Measurements from ENCODE around the gene RGS17.
"Not testable (repeated sequence)": the region's sequence is repeated elsewhere in the genome, so short reads cannot be mapped to it uniquely, and the experiment has no call there.

The RGS17 gene

GRCh38 chr6:153131037-153131981 lies at the start of gene RGS17:
Gene RGS17, minus strand, starts transcription at chr6:153131282. Its CDS starts 87,264 bp downstream, at chr6:153044018.
- DNase-seq, result peak; percentile 33

- no peak for DNase-seq
These were observed 41.7 kb upstream of the RGS17 start for GRCh38 chr6:153172815-153173214.

GRCh38 chr6:153170511-153170910 lies 39.4 kb upstream of the RGS17 start:
- no peak for DNase-seq

GRCh38 chr6:153167907-153168306 lies 36.8 kb upstream of the RGS17 start:
- no peak for DNase-seq

GRCh38 chr6:153167061-153167891 lies 36.2 kb upstream of the RGS17 start:
- DNase-seq, result peak; percentile 1

- DNase-seq, result no peak
These were observed 31.6 kb upstream of the RGS17 start for GRCh38 chr6:153162646-153163045.

- no peak for DNase-seq
These were observed 31.1 kb upstream of the RGS17 start for GRCh38 chr6:153162172-153162571.

GRCh38 chr6:153160221-153160620 lies 29.1 kb upstream of the RGS17 start:
- DNase-seq, result no peak

- no peak for DNase-seq
These were observed 19.8 kb upstream of the RGS17 start for GRCh38 chr6:153150752-153151440.

GRCh38 chr6:153150371-153150751 lies 19.3 kb upstream of the RGS17 start:
- DNase-seq, result no peak

GRCh38 chr6:153149891-153150290 lies 18.8 kb upstream of the RGS17 start:
- DNase-seq, result no peak

GRCh38 chr6:153146413-153146812 lies 15.3 kb upstream of the RGS17 start:
- DNase-seq, result no peak

GRCh38 chr6:153145591-153145990 lies 14.5 kb upstream of the RGS17 start:
- DNase-seq, result no peak

- no peak for DNase-seq
These were observed 12.1 kb upstream of the RGS17 start for GRCh38 chr6:153143200-153143599.

- DNase-seq, result no peak
These were observed 9.2 kb upstream of the RGS17 start for GRCh38 chr6:153140299-153140698.

- no peak for DNase-seq
These were observed 7.8 kb upstream of the RGS17 start for GRCh38 chr6:153138930-153139329.

GRCh38 chr6:153135681-153136080 lies 4.6 kb upstream of the RGS17 start:
- DNase-seq, result no peak

- DNase-seq, result not testable (repeated sequence)
These were observed 2.6 kb upstream of the RGS17 start for GRCh38 chr6:153133667-153134066.

GRCh38 chr6:153130515-153131036 lies 506 bp downstream of the RGS17 start:
- DNase-seq, result no peak

- no peak for DNase-seq
These were observed 1.1 kb downstream of the RGS17 start for GRCh38 chr6:153129873-153130514.

GRCh38 chr6:153126218-153126617 lies 4.9 kb downstream of the RGS17 start:
- DNase-seq, result no peak

- no peak for DNase-seq
These were observed 6.0 kb downstream of the RGS17 start for GRCh38 chr6:153125032-153125431.
